Measurements from ENCODE around the gene C2CD2.

- TF ChIP-seq, protein P1, sequence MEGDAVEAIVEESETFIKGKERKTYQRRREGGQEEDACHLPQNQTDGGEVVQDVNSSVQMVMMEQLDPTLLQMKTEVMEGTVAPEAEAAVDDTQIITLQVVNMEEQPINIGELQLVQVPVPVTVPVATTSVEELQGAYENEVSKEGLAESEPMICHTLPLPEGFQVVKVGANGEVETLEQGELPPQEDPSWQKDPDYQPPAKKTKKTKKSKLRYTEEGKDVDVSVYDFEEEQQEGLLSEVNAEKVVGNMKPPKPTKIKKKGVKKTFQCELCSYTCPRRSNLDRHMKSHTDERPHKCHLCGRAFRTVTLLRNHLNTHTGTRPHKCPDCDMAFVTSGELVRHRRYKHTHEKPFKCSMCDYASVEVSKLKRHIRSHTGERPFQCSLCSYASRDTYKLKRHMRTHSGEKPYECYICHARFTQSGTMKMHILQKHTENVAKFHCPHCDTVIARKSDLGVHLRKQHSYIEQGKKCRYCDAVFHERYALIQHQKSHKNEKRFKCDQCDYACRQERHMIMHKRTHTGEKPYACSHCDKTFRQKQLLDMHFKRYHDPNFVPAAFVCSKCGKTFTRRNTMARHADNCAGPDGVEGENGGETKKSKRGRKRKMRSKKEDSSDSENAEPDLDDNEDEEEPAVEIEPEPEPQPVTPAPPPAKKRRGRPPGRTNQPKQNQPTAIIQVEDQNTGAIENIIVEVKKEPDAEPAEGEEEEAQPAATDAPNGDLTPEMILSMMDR (IDR thresholded peaks at IDR 0.05) = no peak
- no peak for TF ChIP-seq EP300 (IDR thresholded peaks at IDR 0.05)
These were observed 35.1 kb downstream of the C2CD2 start for GRCh38 chr21:41918561-41919358.

Data from tibial nerve (tissue), 4 donors.